ENCODE data around the gene LPCAT3.
A peak's percentile ranks its signal among the peaks of the same experiment; 100 is the strongest.

DNA sequence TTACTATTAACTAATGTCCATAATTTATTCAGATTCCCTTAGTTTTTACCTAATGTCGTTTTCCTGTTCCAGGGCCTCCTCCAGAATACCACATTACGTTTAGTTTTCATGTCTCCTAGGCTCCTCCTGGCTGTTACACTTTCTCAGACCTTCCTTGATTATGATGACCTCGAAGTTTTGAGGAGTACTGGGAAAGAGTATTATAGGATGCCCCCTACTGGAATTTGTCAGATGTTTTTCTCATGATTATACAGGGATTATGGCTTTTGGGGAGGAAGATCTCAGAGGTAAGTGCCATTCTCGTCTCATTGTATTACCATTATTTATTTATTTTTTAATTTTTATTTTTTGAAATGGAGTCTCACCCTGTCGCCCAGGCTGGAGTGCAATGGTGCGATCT, 24.6 kb upstream of the LPCAT3 start:
- TF ChIP-seq, protein P1, sequence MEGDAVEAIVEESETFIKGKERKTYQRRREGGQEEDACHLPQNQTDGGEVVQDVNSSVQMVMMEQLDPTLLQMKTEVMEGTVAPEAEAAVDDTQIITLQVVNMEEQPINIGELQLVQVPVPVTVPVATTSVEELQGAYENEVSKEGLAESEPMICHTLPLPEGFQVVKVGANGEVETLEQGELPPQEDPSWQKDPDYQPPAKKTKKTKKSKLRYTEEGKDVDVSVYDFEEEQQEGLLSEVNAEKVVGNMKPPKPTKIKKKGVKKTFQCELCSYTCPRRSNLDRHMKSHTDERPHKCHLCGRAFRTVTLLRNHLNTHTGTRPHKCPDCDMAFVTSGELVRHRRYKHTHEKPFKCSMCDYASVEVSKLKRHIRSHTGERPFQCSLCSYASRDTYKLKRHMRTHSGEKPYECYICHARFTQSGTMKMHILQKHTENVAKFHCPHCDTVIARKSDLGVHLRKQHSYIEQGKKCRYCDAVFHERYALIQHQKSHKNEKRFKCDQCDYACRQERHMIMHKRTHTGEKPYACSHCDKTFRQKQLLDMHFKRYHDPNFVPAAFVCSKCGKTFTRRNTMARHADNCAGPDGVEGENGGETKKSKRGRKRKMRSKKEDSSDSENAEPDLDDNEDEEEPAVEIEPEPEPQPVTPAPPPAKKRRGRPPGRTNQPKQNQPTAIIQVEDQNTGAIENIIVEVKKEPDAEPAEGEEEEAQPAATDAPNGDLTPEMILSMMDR (conservative IDR thresholded peaks at IDR 0.05): peak; percentile 67
- TF ChIP-seq EZH2 (IDR thresholded peaks at IDR 0.05; ENCODE audit: low read depth): no peak
